Measurements from ENCODE around the gene PPP4R3A.
"Not testable (repeated sequence)": the region's sequence is repeated elsewhere in the genome, so short reads cannot be mapped to it uniquely, and the experiment has no call there.

PPP4R3A gene

GRCh38 chr14:91503000-91503504, 7.1 kb downstream of the PPP4R3A start:
- DNase-seq (ENCODE audit: low read depth, low spot score), result no peak

GRCh38 chr14:91501951-91502930, 7.9 kb downstream of the PPP4R3A start:
- DNase-seq (ENCODE audit: low read depth, low spot score), result peak; percentile 36

- no peak for DNase-seq (ENCODE audit: low read depth, low spot score)
These were observed 8.8 kb downstream of the PPP4R3A start for GRCh38 chr14:91501348-91501747.

GRCh38 chr14:91496790-91497189, 13.3 kb downstream of the PPP4R3A start:
- DNase-seq (ENCODE audit: low read depth, low spot score), result no peak

GRCh38 chr14:91494392-91495065, 15.6 kb downstream of the PPP4R3A start:
- DNase-seq (ENCODE audit: low read depth, low spot score), result not testable (repeated sequence)

- no peak for DNase-seq (ENCODE audit: low read depth, low spot score)
These were observed 16.9 kb downstream of the PPP4R3A start for GRCh38 chr14:91493169-91493568.

GRCh38 chr14:91484744-91485143, 25.4 kb downstream of the PPP4R3A start:
- peak; percentile 51 for DNase-seq (ENCODE audit: low read depth, low spot score)

GRCh38 chr14:91484186-91484585, 25.9 kb downstream of the PPP4R3A start:
- no peak for DNase-seq (ENCODE audit: low read depth, low spot score)

- peak; percentile 36 for DNase-seq (ENCODE audit: low read depth, low spot score)
These were observed 27.7 kb downstream of the PPP4R3A start for GRCh38 chr14:91482263-91483013.

GRCh38 chr14:91477388-91477787, 32.7 kb downstream of the PPP4R3A start:
- DNase-seq (ENCODE audit: low read depth, low spot score), result no peak

- no peak for DNase-seq (ENCODE audit: low read depth, low spot score)
These were observed 37.1 kb downstream of the PPP4R3A start for GRCh38 chr14:91473046-91473445.

GRCh38 chr14:91470216-91470615, 39.9 kb downstream of the PPP4R3A start:
- no peak for DNase-seq (ENCODE audit: low read depth, low spot score)

- DNase-seq (ENCODE audit: low read depth, low spot score), result no peak
These were observed 43.9 kb downstream of the PPP4R3A start for GRCh38 chr14:91466192-91466591.

GRCh38 chr14:91464615-91465205, 45.4 kb downstream of the PPP4R3A start:
- DNase-seq (ENCODE audit: low read depth, low spot score), result no peak

- no peak for DNase-seq (ENCODE audit: low read depth, low spot score)
These were observed 51.5 kb downstream of the PPP4R3A start for GRCh38 chr14:91458612-91459011.

- DNase-seq (ENCODE audit: low read depth, low spot score), result no peak
These were observed 53.8 kb downstream of the PPP4R3A start for GRCh38 chr14:91456283-91456682.

- DNase-seq (ENCODE audit: low read depth, low spot score), result no peak
These were observed 55.5 kb downstream of the PPP4R3A start for GRCh38 chr14:91454580-91454979.

GRCh38 chr14:91454155-91454554, 56.0 kb downstream of the PPP4R3A start:
- DNase-seq (ENCODE audit: low read depth, low spot score), result no peak

GRCh38 chr14:91453744-91454143, 56.4 kb downstream of the PPP4R3A start:
- no peak for DNase-seq (ENCODE audit: low read depth, low spot score)

- DNase-seq (ENCODE audit: low read depth, low spot score), result no peak
These were observed 65.6 kb downstream of the PPP4R3A start for GRCh38 chr14:91444335-91445020.

- DNase-seq (ENCODE audit: low read depth, low spot score), result no peak
These were observed 70.8 kb downstream of the PPP4R3A start for GRCh38 chr14:91439345-91439744.

All from astrocyte of the hippocampus (primary cell).